Measurements from ENCODE around the gene SFRP2. TPM values are rescaled to one million over a fixed set of nuclear protein-coding genes. Genes with fewer than 3 reads are reported as not detected.

The SFRP2 gene
- total RNA-seq, 1 donor from 2014 or later: 203 TPM

DNA sequence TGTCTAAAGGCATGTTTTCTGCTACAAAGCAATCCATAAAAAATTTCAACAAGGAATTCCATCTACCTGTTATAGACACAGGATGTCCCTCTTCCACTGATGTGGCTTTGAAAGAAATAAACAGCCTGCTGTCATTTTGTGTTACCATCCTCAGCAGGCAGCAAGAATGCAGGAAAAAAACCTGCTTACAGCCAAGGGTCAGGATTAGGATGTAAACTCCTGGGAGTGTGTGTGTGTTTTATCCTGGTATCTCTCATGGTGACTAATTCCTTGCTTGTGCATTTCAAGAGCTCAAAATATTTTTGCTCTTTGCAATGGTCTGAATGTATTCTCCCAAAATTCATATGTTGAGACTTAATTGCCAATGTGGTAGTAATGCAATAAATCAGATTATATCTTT lies 28.6 kb upstream of the SFRP2 start:
- H3K4me1 Mint-ChIP-seq: peaks cover 4% of the 10 kb centered on the region
- H3K27me3 Mint-ChIP-seq (ENCODE audit: low read depth): no peaks in the 10 kb centered on the region
- H3K27ac Mint-ChIP-seq (ENCODE audit: unreplicated experiment): no peak overlapping the region
- H3K4me3 Mint-ChIP-seq: no peak overlapping the region
- H3K36me3 Mint-ChIP-seq (ENCODE audit: low read depth): peaks cover 61% of the 10 kb centered on the region
- TF ChIP-seq, protein P1, sequence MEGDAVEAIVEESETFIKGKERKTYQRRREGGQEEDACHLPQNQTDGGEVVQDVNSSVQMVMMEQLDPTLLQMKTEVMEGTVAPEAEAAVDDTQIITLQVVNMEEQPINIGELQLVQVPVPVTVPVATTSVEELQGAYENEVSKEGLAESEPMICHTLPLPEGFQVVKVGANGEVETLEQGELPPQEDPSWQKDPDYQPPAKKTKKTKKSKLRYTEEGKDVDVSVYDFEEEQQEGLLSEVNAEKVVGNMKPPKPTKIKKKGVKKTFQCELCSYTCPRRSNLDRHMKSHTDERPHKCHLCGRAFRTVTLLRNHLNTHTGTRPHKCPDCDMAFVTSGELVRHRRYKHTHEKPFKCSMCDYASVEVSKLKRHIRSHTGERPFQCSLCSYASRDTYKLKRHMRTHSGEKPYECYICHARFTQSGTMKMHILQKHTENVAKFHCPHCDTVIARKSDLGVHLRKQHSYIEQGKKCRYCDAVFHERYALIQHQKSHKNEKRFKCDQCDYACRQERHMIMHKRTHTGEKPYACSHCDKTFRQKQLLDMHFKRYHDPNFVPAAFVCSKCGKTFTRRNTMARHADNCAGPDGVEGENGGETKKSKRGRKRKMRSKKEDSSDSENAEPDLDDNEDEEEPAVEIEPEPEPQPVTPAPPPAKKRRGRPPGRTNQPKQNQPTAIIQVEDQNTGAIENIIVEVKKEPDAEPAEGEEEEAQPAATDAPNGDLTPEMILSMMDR (conservative IDR thresholded peaks at IDR 0.05): no peak
- DNase-seq (ENCODE audit: low read depth, low spot score): no peak
- H3K9me3 Mint-ChIP-seq: peaks cover 24% of the 10 kb centered on the region

DNA sequence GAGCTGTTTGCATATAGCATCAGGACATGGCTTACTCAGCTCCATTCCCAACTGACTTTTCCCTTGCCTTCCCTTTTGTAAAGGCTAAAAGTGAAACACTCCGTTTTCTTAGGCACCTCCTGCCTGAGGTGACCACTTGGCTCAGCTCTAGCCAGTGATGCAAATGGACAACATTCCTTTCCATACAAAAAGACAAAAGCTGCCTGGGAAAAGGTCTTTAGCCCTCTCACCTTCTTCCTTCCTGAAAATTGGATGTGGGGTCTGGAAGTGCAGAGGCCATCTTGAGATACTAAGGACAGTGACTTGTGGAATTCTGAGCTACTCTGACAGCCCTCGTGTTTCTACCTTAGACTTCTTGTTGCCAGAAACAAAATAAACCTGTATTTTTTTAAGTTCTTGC lies 27.7 kb upstream of the SFRP2 start:
- no peaks in the 10 kb centered on the region for H3K27me3 Mint-ChIP-seq (ENCODE audit: low read depth)
- DNase-seq (ENCODE audit: low read depth, low spot score): no peak
- peaks cover 4% of the 10 kb centered on the region for H3K4me1 Mint-ChIP-seq
- H3K4me3 Mint-ChIP-seq: no peak overlapping the region
- H3K36me3 Mint-ChIP-seq (ENCODE audit: low read depth): peaks cover 55% of the 10 kb centered on the region
- no peak overlapping the region for H3K27ac Mint-ChIP-seq (ENCODE audit: unreplicated experiment)
- peaks cover 18% of the 10 kb centered on the region for H3K9me3 Mint-ChIP-seq
- TF ChIP-seq, protein P1 (conservative IDR thresholded peaks at IDR 0.05): no peak

DNA sequence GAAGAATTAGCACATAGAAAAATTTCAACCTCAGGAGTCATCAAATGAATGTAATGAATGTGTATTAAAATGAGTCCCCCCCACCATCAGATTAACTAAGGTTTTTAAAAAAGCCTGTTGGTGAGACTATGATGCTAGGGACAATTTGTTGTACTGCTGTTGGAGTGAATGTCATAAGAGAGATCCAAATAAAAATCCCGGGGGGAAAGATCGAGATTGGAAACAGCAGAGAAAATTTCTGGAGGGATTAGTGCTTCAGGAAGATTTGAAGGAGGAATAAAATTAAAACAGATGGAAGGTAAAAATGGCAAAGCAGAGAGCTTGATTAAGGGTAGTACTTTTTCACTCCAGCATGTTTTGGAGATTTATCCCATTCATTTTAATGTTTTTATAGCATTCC lies 25.9 kb upstream of the SFRP2 start:
- no peak for DNase-seq (ENCODE audit: low read depth, low spot score)
- H3K27me3 Mint-ChIP-seq (ENCODE audit: low read depth): no peaks in the 10 kb centered on the region
- no peak overlapping the region for H3K27ac Mint-ChIP-seq (ENCODE audit: unreplicated experiment)
- H3K4me3 Mint-ChIP-seq: no peak overlapping the region
- TF ChIP-seq, protein P1 (conservative IDR thresholded peaks at IDR 0.05): no peak
- H3K9me3 Mint-ChIP-seq: peaks cover 13% of the 10 kb centered on the region
- peaks cover 4% of the 10 kb centered on the region for H3K4me1 Mint-ChIP-seq
- H3K36me3 Mint-ChIP-seq (ENCODE audit: low read depth): peaks cover 50% of the 10 kb centered on the region

- Mint-ChIP-seq H3K4me1 (peaks cover 4% of the 10 kb centered on the region), H3K36me3 (ENCODE audit: low read depth) (peaks cover 25% of the 10 kb centered on the region), H3K9me3 (peaks cover 6% of the 10 kb centered on the region), H3K27me3 (ENCODE audit: low read depth) (no peaks in the 10 kb centered on the region), H3K4me3 (no peak overlapping the region), H3K27ac (ENCODE audit: unreplicated experiment) (no peak overlapping the region)
- DNase-seq (ENCODE audit: low read depth, low spot score): no peak
- TF ChIP-seq, protein P1 (conservative IDR thresholded peaks at IDR 0.05): no peak
Measured at GRCh38 chr4:153809916-153810810, 21.3 kb upstream of the SFRP2 start.

GRCh38 chr4:153809307-153809706 lies 20.4 kb upstream of the SFRP2 start:
- Mint-ChIP-seq H3K4me1 (peaks cover 9% of the 10 kb centered on the region), H3K36me3 (ENCODE audit: low read depth) (peaks cover 26% of the 10 kb centered on the region)
- TF ChIP-seq, protein P1 (conservative IDR thresholded peaks at IDR 0.05): no peak

More at GRCh38 chr4:153809307-153809706, 20.4 kb upstream of the SFRP2 start:
- Mint-ChIP-seq H3K27ac (ENCODE audit: unreplicated experiment) (no peak overlapping the region), H3K27me3 (ENCODE audit: low read depth) (no peaks in the 10 kb centered on the region), H3K4me3 (no peak overlapping the region), H3K9me3 (peaks cover 6% of the 10 kb centered on the region)
- no peak for DNase-seq (ENCODE audit: low read depth, low spot score)
